Medulla oblongata (tissue), 1 donor: ENCODE results near the gene TGFA.
"Not testable (repeated sequence)": the region's sequence is repeated elsewhere in the genome, so short reads cannot be mapped to it uniquely, and the experiment has no call there.

ENCODE experiments used
- DNase-seq: peaks from one replicate; pipeline ENCODE4 v3.0.0-alpha.2; 2015; ENCODE audit errors: extremely low spot score

The TGFA gene

GRCh38 chr2:70498054-70498453, 55.6 kb downstream of the TGFA start:
- DNase-seq, result no peak

- DNase-seq, result no peak
Observed at GRCh38 chr2:70496819-70497218, 56.8 kb downstream of the TGFA start.

- DNase-seq, result no peak
Observed at GRCh38 chr2:70494293-70494886, 59.2 kb downstream of the TGFA start.

- DNase-seq, result no peak
Observed at GRCh38 chr2:70490381-70490780, 63.2 kb downstream of the TGFA start.

GRCh38 chr2:70489165-70489564, 64.5 kb downstream of the TGFA start:
- no peak for DNase-seq

GRCh38 chr2:70484086-70484485, 69.5 kb downstream of the TGFA start:
- no peak for DNase-seq

GRCh38 chr2:70482401-70482800, 71.2 kb downstream of the TGFA start:
- DNase-seq, result no peak

GRCh38 chr2:70480468-70480867, 73.2 kb downstream of the TGFA start:
- no peak for DNase-seq

GRCh38 chr2:70479816-70480215, 73.8 kb downstream of the TGFA start:
- DNase-seq, result no peak

GRCh38 chr2:70477441-70477844, 76.2 kb downstream of the TGFA start:
- DNase-seq, result no peak

- DNase-seq, result peak; percentile 27
Observed at GRCh38 chr2:70475266-70475665, 78.4 kb downstream of the TGFA start.

GRCh38 chr2:70474256-70474848, 79.3 kb downstream of the TGFA start:
- DNase-seq, result peak; percentile 57

- DNase-seq, result no peak
Observed at GRCh38 chr2:70473101-70473722, 80.4 kb downstream of the TGFA start.

- DNase-seq, result no peak
Observed at GRCh38 chr2:70472221-70472890, 81.3 kb downstream of the TGFA start.

GRCh38 chr2:70471129-70471528, 82.5 kb downstream of the TGFA start:
- peak; percentile 38 for DNase-seq

- no peak for DNase-seq
Observed at GRCh38 chr2:70469961-70470360, 83.7 kb downstream of the TGFA start.

- DNase-seq, result no peak
Observed at GRCh38 chr2:70469435-70469834, 84.2 kb downstream of the TGFA start.

GRCh38 chr2:70468878-70469277, 84.7 kb downstream of the TGFA start:
- no peak for DNase-seq

GRCh38 chr2:70467831-70468779, 85.5 kb downstream of the TGFA start:
- DNase-seq, result no peak

GRCh38 chr2:70467237-70467636, 86.4 kb downstream of the TGFA start:
- no peak for DNase-seq

GRCh38 chr2:70466647-70467046, 87.0 kb downstream of the TGFA start:
- DNase-seq, result not testable (repeated sequence)

GRCh38 chr2:70463997-70464396, 89.6 kb downstream of the TGFA start:
- DNase-seq, result no peak
